Measurements from ENCODE around the gene MYOG.

Gene MYOG

DNA sequence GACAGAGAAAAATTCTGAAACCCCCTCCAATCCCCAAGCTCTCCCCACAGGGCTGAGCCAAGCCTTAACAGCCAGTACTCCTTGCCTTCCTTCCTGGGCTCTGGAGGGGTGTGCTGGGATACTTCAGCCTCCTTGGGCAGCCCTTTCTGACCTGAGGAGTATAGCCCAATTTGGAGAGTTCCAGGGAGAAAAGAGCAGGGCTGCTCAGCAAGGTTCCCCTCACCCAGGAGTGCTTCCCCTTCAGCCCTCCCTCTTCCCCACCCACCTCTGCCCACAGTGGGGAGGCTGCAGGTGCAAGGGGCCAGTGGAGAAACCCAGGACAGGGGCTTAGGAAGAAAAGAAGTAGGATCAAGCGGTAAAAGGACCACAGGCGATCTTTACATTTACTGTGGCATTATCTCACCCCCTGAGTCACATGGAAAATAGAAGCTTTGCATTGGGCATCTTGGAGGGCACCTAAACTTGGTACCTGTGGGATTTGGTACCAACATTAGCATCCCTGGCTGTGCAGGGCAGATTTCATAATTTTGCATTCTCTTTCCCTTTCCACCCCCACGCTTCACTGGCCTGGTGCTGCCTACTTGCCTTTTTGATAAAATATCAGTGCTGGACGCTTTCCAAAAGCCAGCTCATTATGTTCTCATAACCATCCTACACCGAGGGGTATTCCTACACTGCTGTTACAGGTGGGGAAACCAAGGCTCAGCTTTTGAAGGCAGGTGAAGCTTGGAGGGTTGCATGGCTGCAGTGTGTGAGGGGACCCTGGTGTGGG, 38.9 kb upstream of the MYOG start:
- no peak for DNase-seq
- TF ChIP-seq GATA1 (IDR thresholded peaks at IDR 0.05; ENCODE audit: low read depth, low read length): no peak
- TF ChIP-seq POLR2A (IDR thresholded peaks at IDR 0.05; ENCODE audit: low read length): no peak

DNA sequence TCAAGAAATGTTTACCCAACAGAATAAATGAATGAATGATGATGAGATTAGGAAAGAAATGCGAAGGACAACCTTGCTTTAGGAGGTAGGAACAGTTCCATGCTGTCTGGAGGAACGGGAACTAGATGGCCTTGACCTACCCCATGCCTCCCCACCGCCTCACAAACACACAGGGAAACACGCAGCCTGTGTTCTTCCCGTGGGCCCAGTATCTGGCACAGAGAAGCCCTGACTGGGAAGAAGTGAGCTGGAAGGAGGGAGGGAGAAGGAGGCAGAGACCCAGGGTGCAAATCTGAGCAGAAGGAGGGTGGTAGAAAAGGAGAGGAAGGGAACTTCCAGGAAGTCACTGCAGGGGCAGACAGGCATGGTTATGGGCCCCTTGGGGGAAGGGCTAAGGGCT, 38.2 kb upstream of the MYOG start:
- DNase-seq: no peak

DNA sequence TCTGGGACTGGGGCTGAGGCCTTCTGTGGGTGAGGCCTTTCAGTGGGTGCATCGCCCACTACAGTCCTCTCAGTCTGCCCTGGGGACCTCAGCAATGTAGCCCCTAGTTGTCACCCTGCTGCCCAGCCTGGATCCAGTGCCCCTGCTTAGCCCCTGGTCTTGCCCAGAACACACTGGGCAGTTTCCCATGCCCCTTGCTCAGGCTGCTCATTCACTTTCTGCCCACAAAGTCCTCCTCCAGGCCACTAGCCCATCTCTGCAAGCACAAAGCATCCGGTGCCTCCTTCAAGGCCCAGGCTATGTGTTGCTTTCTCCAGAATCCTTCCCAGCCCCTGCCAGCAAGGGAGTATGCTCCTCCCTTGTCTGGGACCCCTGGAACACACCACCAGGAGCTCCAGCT, 36.3 kb upstream of the MYOG start:
- TF ChIP-seq POLR2A (IDR thresholded peaks at IDR 0.05; ENCODE audit: low read length) (no peak), GATA1 (IDR thresholded peaks at IDR 0.05; ENCODE audit: low read depth, low read length) (no peak)
- no peak for DNase-seq

More for the DNA sequence above, 38.2 kb upstream of the MYOG start:
- TF ChIP-seq POLR2A (IDR thresholded peaks at IDR 0.05; ENCODE audit: low read length) (no peak), GATA1 (IDR thresholded peaks at IDR 0.05; ENCODE audit: low read depth, low read length) (no peak)

DNA sequence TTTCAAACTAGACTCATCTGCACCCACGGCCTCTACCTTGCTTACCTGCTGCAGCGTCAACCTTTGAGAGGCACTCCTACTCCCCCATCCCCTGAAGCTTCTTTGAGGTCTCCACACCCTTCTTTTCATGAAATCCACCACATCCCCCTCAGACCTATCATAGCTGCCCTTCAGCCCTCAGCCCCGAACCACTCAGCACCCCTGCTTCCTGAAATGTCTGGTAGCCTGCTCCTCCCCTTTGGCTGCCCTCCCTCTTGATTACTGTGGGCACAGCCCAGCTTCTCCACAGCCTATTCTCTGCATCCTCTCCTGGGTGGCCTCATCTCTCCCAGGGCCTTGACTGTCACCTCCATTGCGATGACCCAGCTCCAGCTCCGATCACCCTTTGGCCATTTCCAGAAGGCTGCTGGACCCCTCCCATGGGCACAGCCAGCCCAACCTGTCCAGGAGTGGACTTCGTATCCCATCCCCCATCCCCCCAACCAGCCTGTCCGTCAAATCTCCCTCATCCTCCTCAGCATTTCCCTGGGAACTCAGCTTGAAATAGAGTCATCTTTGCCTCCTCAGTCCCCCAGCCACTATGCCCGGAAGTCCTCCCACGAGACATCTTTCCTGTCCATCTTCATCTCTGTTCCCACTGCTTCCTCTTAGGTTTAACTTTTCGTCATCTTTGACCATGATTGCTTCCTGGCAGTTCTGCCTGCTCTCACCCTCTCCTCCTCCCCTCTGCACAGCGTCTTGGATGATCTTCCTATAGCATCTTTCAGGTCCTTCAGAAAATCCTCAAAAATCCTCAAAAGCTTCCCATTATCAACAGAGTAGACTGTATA, 35.6 kb upstream of the MYOG start:
- no peak for DNase-seq
- no peak for TF ChIP-seq GATA1 (IDR thresholded peaks at IDR 0.05; ENCODE audit: low read depth, low read length)
- no peak for TF ChIP-seq POLR2A (IDR thresholded peaks at IDR 0.05; ENCODE audit: low read length)

DNA sequence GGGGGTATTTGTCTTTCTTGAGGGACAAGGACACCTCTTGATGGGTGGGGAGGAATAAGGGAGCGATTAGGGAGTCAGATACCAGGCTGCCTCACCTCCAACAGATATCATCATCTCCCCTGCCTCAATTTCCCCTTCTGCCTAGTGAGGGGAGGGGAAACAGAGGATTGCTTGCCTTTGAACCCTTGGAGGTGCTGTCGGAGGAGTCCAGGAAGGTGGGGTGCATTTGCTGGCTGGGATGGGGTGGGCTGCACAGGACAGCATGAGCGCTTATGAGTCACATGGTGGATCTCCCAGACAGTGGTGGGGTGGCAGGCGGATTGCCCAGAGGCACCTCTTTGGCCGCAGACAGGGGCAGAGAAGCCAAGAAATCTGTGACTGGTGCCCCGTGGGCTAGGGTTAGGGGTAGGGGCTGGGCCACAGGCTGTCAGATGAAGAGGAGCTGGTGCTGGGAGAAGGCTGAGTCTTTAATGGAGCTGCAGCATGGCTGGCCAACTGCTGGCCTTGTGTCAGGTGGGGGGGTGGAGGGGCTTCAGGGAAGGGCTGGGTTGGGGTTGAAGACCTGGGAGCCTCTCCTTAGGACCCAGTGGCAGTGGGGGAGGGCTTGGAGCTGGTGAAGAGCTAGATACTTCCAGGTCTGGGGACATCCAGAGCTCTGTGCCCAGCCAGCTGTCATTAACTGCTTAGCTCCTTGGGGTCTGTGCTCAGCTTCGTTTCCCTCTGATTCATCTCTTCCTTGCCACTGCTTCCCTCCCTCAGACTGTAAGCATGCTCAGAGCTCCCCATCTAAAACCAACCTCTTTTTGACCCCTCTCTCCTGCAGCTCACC, 34.7 kb upstream of the MYOG start:
- DNase-seq: no peak
- TF ChIP-seq POLR2A (IDR thresholded peaks at IDR 0.05; ENCODE audit: low read length) (no peak), GATA1 (IDR thresholded peaks at IDR 0.05; ENCODE audit: low read depth, low read length) (no peak)

DNA sequence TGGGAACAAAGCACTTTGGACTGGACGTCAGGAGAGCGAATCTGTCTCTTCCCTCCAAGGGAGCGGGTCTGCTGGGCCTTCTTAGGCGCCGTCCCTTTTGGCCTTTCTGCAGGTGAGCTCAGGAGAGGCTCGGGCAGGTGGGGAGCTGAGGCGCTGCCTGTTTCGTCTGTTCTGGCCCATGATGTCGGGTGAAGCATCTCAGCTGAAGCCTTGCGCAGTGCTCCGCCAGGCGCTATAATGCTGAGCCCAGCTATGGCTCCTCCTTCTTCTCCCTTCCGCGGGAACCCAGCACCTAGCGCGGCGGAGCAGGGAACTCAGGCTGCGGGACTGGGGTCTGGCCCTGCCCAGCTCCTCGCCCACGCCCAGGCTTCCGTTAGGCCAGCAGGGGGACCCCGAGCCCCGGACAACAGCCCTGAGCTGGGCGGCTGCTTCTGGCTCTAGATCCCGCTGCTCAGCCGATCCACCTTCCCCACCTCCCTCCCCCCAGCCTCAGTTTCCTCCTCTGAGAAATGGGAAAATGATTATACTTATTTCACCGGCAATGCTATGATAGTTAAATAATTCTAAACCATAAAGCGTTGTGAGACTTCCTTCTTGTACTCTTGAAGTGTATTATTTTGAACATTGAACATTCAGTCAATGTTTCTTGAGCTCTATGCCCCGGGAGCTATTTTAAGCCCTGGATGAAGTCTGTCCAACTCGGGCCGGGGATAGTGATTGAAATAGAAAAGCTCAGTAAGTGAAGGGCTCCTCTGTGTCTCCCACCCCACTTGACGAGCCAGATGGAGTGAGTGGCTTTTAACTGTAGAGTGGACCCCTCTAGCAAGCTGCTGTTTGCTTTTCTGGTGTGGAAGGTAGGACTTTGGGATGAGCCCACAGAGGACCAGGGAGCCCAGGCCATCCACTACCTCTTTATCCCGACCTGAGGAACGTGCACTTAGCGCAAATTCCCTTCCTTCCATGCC, 32.1 kb upstream of the MYOG start:
- DNase-seq: peak; percentile 31 to 52
- TF ChIP-seq POLR2A (IDR thresholded peaks at IDR 0.05; ENCODE audit: low read length) (no peak), GATA1 (IDR thresholded peaks at IDR 0.05; ENCODE audit: low read depth, low read length) (no peak)

DNA sequence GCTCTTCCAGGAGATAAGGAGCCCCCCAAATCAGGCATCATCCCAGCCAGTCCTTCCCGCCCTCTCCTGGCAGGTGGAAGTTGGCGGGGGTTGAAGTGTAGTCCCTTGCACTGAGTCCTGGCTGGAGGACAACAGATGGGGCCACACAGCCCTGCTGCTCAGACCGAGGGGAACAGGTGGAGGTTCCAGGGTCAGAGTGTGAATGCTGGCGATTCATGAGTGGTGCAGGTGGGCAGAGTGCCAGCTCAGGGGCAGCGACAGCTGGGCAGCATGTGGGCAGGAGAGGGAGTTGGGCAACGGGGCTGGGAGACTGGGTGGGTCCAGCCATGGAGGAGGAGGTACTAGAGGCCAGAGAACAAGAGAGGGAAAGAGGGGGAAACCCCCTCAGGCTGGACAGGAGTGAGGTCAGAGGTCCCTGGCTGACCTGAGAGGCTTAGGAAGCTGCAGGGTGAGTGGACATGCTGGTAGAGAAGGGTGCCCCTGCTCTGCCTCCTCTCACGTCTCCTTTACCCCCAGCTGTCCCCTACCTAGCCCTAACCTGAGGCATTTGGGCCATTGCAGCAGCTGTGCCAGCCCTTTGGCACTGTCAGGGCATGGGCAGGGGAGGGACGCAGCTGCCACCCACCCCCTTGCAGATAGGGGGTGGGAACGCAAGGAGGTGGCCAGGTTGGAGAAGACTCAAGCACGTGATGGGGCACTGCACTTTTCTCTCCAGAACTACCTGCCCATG, 30.4 kb upstream of the MYOG start:
- TF ChIP-seq GATA1 (IDR thresholded peaks at IDR 0.05; ENCODE audit: low read depth, low read length): no peak
- no peak for TF ChIP-seq POLR2A (IDR thresholded peaks at IDR 0.05; ENCODE audit: low read length)
- DNase-seq: no peak

DNA sequence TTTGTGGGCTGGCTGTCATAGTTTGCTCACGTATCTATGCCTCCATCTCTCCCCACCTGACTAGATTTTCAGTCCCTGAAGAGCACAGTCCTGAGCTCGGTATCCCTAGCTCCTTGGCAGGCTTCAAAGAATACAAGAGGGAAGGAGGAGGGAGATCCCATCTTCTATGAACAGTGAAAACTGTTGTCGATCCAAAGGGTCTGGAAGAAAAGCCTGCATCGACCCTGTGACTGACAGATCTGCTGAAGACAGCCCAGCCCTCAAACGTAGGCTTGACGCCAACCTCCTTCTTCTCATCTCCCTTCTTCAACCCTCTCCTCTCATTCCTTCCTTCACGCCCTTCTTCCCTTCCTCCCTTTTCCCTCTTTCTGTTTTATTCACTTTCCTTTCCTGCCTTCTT, 28.4 kb upstream of the MYOG start:
- DNase-seq: no peak

DNA sequence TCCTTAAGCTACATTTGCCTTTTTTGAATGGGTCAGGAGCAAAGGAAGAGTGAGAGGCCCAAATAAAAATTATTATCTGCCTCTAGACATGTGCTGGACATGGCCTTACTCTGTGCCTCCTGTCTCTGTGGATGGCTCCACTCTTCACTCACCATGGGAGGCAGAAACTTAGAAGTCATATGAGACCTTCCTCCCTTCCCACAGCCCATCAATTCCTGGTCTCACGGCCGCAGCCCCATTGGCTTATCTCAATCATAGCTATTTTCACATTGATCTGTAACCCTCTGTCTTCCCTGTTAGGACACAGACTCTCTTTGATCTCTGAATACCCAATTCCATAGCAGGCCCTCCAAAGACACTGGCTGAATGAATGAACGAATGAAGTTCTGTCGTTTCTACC, 27.5 kb upstream of the MYOG start:
- no peak for TF ChIP-seq GATA1 (IDR thresholded peaks at IDR 0.05; ENCODE audit: low read depth, low read length)
- TF ChIP-seq POLR2A (IDR thresholded peaks at IDR 0.05; ENCODE audit: low read length): no peak
- DNase-seq: no peak

More for the DNA sequence above, 28.4 kb upstream of the MYOG start:
- TF ChIP-seq GATA1 (IDR thresholded peaks at IDR 0.05; ENCODE audit: low read depth, low read length): no peak
- TF ChIP-seq POLR2A (IDR thresholded peaks at IDR 0.05; ENCODE audit: low read length): no peak

DNA sequence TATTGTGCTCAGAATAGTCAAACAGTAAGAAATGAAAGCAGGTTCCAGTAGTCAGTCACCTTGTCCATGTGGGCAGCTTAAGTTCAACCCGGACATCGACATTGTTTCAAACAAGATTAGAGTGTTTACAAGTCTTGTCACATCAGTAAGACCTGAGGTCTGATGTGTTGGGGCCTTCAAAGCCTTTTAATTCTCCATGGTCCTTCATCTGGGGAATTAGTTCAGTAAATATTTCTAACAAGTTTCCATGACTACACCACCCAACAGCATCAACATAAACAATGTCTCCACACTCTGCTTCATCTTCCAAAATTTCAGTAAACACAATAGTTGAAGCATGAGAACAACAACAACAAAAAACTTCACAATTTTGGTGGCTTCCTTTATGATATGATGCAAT, 26.7 kb upstream of the MYOG start:
- TF ChIP-seq POLR2A (IDR thresholded peaks at IDR 0.05; ENCODE audit: low read length) (no peak), GATA1 (IDR thresholded peaks at IDR 0.05; ENCODE audit: low read depth, low read length) (no peak)
- DNase-seq: no peak

DNA sequence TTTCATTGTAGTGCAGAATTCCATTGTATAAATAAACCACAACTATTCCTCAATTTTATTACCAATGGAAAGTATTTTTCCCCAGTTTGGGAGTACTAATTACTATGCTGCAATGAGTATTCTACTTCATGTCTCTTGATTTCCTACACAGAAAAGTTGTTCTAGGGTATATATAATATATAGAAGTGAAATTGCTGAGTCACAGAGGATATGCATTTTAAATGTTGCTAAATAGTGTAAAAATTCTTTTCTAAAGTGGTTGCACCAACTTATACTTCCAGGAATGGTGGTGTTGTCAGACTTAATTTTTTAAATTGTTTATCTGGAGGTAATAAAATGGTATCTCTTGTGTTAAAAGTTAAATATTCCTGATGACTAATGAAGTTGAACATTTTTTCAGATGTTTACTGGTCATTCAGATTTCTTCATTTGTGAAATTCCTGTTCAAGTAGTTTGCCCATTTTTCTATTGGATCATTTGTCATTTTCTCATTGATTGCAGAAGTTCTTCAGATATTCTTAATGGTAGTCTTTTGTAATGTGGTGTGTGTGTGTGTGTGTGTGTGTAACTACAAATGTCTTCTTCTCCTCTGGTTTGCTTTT, 19.1 kb upstream of the MYOG start:
- no peak for TF ChIP-seq GATA1 (IDR thresholded peaks at IDR 0.05; ENCODE audit: low read depth, low read length)
- no peak for TF ChIP-seq POLR2A (IDR thresholded peaks at IDR 0.05; ENCODE audit: low read length)
- DNase-seq: no peak
